Measurements from ENCODE around the gene CXXC5. TPM values are rescaled to one million over a fixed set of nuclear protein-coding genes. Genes with fewer than 3 reads are reported as not detected.
A peak's percentile ranks its signal among the peaks of the same experiment; 100 is the strongest.

Gene CXXC5
- total and polyA plus RNA-seq, 9 of the 15 experiments (the other 6 are each of a cell fraction or from before 2014, with no cell fraction given) = 1.9 to 123 (median 45.8) TPM

- TF ChIP-seq ZNF766 (CRISPR knock-in tag; conservative IDR thresholded peaks at IDR 0.05) (no peak), ZNF785 (CRISPR knock-in tag; IDR thresholded peaks at IDR 0.05) (no peak), GTF2B (IDR thresholded peaks at IDR 0.05; ENCODE audit: extremely low read depth, insufficient read length) (no peak), ZNF263 (CRISPR knock-in tag; IDR thresholded peaks at IDR 0.05; ENCODE audit: borderline replicate concordance) (peak; percentile 62), NR2C1 (IDR thresholded peaks at IDR 0.05) (no peak; the same call in 1 of the 2 replicates), NR2C1 (tag; IDR thresholded peaks at IDR 0.05) (peak; percentile 73)
- TF ChIP-seq, protein P1, sequence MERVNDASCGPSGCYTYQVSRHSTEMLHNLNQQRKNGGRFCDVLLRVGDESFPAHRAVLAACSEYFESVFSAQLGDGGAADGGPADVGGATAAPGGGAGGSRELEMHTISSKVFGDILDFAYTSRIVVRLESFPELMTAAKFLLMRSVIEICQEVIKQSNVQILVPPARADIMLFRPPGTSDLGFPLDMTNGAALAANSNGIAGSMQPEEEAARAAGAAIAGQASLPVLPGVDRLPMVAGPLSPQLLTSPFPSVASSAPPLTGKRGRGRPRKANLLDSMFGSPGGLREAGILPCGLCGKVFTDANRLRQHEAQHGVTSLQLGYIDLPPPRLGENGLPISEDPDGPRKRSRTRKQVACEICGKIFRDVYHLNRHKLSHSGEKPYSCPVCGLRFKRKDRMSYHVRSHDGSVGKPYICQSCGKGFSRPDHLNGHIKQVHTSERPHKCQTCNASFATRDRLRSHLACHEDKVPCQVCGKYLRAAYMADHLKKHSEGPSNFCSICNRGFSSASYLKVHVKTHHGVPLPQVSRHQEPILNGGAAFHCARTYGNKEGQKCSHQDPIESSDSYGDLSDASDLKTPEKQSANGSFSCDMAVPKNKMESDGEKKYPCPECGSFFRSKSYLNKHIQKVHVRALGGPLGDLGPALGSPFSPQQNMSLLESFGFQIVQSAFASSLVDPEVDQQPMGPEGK (CRISPR knock-in tag; IDR thresholded peaks at IDR 0.05; ENCODE audit: borderline replicate concordance) = no peak
Measured at GRCh38 chr5:139642891-139643871, 5.0 kb upstream of the CXXC5 start (continued).

Data from K562 (cell line).